ENCODE data around the gene NTMT2.

DNA sequence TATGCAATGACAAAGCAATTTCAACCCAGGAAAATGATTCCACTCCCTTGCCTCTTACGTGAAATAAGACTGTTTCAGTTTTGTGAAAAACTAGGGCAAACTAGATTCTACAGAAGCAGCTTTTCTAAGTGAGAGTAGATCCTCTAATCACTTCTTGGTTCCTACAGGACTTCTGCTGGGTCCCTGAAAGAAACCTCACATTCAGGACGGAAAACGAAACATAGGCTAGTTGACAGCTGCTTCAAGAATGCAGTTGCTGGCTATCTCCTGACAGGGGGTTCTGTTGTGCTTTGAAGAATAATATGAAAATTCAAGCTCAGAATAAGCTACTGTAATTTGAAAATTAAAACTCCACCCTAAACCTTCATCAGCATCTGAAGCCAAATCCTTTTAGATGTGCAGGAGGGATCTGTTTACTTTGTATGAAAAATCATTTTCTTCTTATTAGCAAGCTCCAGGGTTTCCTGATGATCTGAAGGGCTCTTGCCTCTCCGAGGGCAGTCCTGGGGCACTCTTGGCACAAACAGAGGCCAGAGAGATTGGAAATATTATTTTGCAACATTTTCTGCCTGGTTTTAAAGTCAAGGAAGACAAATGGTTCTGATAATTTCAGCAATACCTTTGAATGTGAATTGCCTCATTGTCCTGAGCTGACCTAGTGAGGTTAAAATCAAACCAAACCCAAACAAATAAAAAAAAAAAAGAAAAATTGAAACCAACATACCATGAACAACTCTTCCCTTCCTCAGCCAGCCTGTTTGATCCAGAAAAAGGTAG, 55.0 kb downstream of the NTMT2 start:
- TF ChIP-seq, protein P1, sequence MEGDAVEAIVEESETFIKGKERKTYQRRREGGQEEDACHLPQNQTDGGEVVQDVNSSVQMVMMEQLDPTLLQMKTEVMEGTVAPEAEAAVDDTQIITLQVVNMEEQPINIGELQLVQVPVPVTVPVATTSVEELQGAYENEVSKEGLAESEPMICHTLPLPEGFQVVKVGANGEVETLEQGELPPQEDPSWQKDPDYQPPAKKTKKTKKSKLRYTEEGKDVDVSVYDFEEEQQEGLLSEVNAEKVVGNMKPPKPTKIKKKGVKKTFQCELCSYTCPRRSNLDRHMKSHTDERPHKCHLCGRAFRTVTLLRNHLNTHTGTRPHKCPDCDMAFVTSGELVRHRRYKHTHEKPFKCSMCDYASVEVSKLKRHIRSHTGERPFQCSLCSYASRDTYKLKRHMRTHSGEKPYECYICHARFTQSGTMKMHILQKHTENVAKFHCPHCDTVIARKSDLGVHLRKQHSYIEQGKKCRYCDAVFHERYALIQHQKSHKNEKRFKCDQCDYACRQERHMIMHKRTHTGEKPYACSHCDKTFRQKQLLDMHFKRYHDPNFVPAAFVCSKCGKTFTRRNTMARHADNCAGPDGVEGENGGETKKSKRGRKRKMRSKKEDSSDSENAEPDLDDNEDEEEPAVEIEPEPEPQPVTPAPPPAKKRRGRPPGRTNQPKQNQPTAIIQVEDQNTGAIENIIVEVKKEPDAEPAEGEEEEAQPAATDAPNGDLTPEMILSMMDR (IDR thresholded peaks at IDR 0.05), result no peak
- TF ChIP-seq POLR2A (IDR thresholded peaks at IDR 0.05), result no peak

All from lower leg skin (tissue), 3 donors.